ENCODE results near the gene UST.

DNA sequence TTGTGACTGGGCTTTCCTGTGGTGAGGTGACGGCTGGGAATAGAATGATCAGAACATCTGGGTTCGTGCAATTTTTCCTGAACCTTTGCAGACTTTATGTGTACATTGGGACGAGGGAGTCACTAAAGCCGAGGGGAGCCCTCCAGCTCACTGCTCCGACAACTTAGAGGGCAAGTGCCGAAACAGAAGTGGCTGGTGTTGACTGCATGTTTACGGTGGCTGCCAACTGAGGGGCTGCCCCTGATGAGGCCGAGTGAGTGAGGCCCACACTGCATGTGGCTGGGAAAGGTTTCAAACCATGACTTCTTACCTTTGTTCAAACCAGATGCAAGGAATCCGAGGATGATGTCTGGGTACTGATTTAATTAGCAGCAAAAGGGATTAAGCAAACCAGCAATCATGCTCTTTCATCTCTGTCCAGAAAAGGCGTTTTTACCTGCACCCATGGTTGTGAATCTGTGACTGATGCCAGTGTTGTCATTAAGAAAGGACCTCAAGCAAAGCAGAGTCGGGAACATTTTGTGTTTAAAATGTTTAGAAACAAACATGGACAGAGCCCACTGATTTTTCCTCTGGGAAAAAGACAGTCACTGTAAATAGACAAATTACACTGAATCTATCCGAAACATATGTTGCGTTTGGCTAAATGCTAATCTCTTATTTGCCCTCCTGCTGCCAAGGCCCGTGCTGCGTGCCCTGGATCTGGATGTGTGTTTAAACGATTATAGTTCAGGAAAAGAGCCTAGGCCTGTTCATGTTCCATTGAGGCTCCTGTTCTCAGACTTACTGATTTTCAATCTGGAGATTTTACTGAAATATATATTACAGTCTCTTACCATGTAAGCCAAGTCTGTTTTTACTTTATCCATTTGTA lies 105.1 kb downstream of the UST start:
- TF ChIP-seq, protein P1, sequence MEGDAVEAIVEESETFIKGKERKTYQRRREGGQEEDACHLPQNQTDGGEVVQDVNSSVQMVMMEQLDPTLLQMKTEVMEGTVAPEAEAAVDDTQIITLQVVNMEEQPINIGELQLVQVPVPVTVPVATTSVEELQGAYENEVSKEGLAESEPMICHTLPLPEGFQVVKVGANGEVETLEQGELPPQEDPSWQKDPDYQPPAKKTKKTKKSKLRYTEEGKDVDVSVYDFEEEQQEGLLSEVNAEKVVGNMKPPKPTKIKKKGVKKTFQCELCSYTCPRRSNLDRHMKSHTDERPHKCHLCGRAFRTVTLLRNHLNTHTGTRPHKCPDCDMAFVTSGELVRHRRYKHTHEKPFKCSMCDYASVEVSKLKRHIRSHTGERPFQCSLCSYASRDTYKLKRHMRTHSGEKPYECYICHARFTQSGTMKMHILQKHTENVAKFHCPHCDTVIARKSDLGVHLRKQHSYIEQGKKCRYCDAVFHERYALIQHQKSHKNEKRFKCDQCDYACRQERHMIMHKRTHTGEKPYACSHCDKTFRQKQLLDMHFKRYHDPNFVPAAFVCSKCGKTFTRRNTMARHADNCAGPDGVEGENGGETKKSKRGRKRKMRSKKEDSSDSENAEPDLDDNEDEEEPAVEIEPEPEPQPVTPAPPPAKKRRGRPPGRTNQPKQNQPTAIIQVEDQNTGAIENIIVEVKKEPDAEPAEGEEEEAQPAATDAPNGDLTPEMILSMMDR (IDR thresholded peaks at IDR 0.05), result no peak
- no peak for TF ChIP-seq EZH2 (IDR thresholded peaks at IDR 0.05)
